ENCODE measurements around the gene CGB1. TPM values are rescaled to one million over a fixed set of nuclear protein-coding genes. Genes with fewer than 3 reads are reported as not detected.

CGB1 gene
- total and polyA plus RNA-seq, 9 of the 15 experiments (the other 6 are each of a cell fraction or from before 2014, with no cell fraction given) = not detected

GRCh38 chr19:49056101-49056901 lies 19.6 kb upstream of the CGB1 start (continued):
- TF ChIP-seq PCBP1 (IDR thresholded peaks at IDR 0.05; ENCODE audit: low read depth, low read length, poor library complexity, severe bottlenecking) (peak; percentile 62), SP2 (IDR thresholded peaks at IDR 0.05; ENCODE audit: extremely low read depth, low read depth, low read length, poor library complexity, severe bottlenecking) (peak; percentile 29), PHF8 (IDR thresholded peaks at IDR 0.05; ENCODE audit: borderline replicate concordance, low read length) (peak; percentile 39; the same call in 1 of the 2 replicates), THRB (CRISPR knock-in tag; conservative IDR thresholded peaks at IDR 0.05) (no peak), KLF13 (tag; IDR thresholded peaks at IDR 0.05; ENCODE audit: borderline replicate concordance, low read depth) (peak; percentile 86; the same call in 1 of the 2 replicates), YY1 (IDR thresholded peaks at IDR 0.05; ENCODE audit: borderline replicate concordance in 1 of 3, control insufficient read depth in 1 of 3, extremely low read depth in 1 of 3, insufficient read depth in 3 of 3, insufficient read length in 1 of 3, insufficient replicate concordance in 2 of 3, low read depth in 1 of 3, low read length in 2 of 3) (peak in 1 of 3 experiments; percentile 5), RCOR1 (IDR thresholded peaks at IDR 0.05; ENCODE audit: borderline replicate concordance in 1 of 2, low read depth in 2 of 2, low read length in 2 of 2) (0 out of 4 replicates have a peak, but pooled peaks of 1 of the 2 experiments have one; percentile 34), HIVEP1 (CRISPR knock-in tag; IDR thresholded peaks at IDR 0.05) (no peak), ID3 (CRISPR knock-in tag; IDR thresholded peaks at IDR 0.05) (no peak), ID3 (tag; IDR thresholded peaks at IDR 0.05) (no peak), EGR1 (conservative IDR thresholded peaks at IDR 0.05) (peak; percentile 83), NFE2 (IDR thresholded peaks at IDR 0.05; ENCODE audit: low read depth) (no peak), FOXJ2 (tag; IDR thresholded peaks at IDR 0.05) (no peak), RB1 (IDR thresholded peaks at IDR 0.05; ENCODE audit: low read depth) (peak; percentile 37; the same call in 1 of the 2 replicates), POLR2G (IDR thresholded peaks at IDR 0.05; ENCODE audit: low read depth, low read length) (peak; percentile 63), KDM2B (CRISPR knock-in tag; IDR thresholded peaks at IDR 0.05) (peak; percentile 14)

Data from K562 (cell line).